GM12873 (cell line): ENCODE results near the gene GLYATL3.

Source experiments
- TF ChIP-seq, protein P1 (sequence below): IDR thresholded peaks from 2 replicates; pipeline ENCODE4 v1.5.1; 2012; ENCODE audit warnings: low read depth, mild to moderate bottlenecking, moderate library complexity, low read length, control low read depth; ENCODE audit not compliant: insufficient read depth; ENCODE audit errors: missing control alignments

The GLYATL3 gene

DNA sequence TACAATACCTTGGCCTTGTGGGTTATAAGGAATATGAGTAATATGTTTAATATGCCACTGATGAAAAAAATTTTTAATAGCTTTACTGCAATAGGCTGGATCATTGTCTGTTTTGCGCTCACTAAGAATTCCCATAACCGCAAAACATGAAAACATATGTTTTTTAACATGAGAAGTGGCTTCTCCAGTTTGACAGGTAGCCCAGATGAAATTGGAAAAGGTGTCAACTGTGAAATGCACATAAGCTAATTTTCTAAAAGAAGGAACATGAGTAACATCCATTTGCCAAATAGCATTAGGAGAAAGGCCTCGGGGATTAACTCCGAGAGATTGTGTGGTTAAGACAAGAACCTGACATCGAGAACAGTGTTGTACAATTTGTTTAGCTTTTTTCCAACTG is 4.9 kb downstream of the GLYATL3 start:
- TF ChIP-seq, protein P1, sequence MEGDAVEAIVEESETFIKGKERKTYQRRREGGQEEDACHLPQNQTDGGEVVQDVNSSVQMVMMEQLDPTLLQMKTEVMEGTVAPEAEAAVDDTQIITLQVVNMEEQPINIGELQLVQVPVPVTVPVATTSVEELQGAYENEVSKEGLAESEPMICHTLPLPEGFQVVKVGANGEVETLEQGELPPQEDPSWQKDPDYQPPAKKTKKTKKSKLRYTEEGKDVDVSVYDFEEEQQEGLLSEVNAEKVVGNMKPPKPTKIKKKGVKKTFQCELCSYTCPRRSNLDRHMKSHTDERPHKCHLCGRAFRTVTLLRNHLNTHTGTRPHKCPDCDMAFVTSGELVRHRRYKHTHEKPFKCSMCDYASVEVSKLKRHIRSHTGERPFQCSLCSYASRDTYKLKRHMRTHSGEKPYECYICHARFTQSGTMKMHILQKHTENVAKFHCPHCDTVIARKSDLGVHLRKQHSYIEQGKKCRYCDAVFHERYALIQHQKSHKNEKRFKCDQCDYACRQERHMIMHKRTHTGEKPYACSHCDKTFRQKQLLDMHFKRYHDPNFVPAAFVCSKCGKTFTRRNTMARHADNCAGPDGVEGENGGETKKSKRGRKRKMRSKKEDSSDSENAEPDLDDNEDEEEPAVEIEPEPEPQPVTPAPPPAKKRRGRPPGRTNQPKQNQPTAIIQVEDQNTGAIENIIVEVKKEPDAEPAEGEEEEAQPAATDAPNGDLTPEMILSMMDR: no peak

DNA sequence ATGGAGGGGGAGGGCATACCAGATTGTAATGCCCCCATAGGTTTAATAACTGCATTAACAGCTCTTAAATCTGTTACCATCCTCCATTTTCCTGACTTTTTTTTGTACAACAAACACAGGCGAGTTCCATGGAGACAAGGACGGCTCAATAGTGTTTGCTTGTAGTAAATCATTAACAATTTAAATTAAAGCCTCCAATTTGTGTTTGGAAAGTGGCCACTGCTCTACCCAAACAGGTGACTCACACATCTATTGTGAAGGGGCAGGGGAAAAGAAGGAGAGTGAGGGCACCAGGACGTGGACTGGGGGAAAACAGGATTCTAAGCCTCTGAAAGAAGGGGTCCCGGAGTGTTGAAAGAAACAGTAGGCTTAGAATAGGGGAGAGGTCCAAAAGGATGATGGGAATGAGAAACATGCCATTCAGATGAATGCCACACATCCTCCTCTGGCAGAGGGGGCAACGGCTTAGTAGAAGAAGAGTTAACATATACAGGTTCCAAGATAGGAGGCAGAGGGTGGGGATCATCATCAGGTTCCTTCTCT is 6.9 kb downstream of the GLYATL3 start:
- TF ChIP-seq, protein P1: no peak

DNA sequence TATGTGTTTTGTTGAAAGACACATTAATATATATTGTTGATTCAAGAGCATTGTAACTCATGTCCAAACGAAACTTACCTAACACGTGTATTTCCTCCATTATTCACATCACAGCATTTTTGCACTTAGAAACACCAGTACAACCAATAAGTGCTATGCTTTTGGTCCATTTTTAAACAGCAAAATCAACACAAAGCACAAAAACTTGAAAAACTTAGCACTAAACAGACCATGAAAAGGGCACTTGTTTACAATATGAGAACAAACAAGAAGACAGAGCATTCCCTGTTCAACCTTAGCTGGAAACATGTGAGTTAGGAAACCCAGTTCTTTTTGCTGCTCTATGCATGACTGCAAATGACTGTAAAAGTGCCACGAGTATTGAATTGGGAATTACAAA is 9.6 kb downstream of the GLYATL3 start:
- TF ChIP-seq, protein P1: no peak

DNA sequence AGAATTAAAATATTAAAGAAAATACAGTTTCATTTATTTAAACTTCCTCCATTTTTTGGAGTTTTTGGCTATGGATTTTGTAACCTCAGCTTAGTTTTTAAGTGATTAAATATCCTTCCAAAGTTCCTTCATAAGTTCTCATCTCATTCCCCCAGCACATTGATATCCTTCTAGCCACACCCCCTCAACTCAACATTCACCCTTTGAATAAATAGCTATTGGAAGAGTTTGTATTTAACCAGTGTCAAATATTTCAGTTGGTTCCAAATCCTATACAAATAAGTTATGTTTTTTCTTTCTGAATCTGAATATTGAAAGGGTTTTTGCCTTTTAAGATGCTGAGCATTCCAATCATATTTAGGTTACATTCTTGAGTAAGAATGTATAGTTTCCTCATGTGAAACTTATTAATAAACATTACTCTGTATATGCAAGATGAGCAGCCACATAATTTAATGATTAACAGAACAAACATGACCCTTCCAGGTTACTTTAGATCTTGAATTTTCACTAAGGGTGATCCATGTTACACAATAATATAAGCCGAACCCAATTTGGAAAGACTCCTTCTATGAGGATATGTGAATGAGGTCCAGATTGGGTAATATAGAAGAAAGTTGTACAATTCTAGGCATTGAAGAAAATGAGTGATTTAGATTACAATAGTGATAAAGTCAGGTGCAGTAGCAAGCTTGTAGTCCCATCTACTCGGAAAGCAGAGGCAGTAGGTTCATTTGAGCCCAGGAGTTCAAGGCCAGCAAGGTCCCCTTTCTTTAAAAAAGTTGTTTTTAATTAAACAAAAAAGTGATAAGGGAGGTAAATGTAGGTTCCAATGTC is 13.6 kb downstream of the GLYATL3 start:
- TF ChIP-seq, protein P1: no peak

DNA sequence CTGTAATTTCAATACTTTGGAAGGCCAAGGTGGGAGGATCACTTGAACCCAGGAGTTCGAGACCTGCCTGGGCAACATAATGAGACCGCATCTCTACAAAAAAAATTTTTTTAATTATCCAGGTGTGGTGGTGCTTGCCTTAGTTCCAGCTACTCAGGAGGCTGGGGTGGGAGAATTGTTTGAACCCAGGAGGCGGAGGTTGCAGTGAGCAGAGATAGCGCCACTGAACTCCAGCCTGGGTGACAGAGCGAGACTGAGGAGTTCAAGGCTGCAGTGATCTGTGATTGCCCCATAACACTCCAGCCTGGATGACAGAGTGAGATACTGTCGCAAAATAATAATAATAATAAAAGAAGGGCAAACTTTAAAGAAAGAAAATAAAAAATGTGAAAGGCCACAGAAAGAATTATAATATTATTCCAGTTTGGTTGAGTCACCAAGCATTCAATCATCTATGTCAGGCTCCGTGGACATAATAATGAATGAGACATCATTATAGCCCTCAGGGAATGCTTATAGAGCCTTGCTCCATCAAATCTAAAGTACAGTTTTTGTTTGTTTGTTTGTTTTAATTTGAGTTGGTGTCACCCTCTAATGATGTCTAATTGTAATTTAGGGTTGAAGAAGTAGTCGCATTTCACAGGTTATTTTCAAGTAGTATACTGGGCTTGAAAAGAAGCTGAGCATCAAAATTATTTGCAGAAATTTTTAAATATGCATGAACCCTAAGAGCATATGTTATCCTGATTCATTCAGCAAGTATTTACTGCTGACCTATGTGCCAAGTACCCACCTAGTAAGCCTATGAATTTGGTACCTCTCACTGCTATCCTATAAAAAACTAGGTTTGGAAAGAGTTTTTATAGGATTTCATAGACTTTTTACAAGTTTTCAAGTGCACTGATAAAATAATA is 15.1 kb downstream of the GLYATL3 start:
- TF ChIP-seq, protein P1: no peak

DNA sequence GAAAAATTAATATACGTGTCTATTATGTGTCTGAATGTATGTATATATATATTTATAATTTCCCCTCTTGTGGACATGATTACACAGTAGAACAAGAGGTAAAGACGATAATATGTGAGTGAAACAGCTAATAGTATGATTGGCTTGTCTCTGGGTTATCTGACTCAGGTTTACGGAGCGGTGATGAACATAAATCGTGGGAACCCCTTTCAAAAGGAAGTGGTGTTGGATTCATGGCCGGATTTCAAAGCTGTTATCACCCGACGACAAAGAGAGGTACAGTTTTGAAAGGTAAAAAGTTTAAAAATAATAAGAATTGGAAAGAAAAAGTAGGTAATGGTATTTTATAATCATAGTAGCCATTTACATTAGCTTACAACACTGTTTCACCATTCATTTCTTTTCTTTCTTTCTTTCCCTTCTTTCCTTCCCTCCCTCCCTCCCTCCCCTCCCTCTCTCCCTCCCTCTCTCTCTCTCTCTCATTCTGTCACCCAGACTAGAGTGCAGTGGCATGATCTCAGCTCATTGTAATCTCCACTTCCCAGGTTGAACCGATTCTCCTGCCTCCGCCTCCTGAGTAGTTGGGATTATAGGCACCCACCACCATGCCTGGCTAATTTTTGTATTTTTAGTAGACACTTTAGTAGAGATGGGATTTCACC is 15.9 kb downstream of the GLYATL3 start:
- TF ChIP-seq, protein P1: no peak
